HCT116 (cell line): ENCODE measurements around the gene CREB3L4. TPM values are rescaled to one million over a fixed set of nuclear protein-coding genes. Genes with fewer than 3 reads are reported as not detected.
"Not testable (repeated sequence)": the region's sequence is repeated elsewhere in the genome, so short reads cannot be mapped to it uniquely, and the experiment has no call there.

Experiments used
- ATAC-seq: fragments of 200-7000 bp; cut with Tn5 transposase; 2 replicates; pipeline ENCODE4 v1.9.1; 2020; ENCODE audit warnings: mild to moderate bottlenecking, moderate library complexity
- BruUV-seq: library from RNA; stranded (reverse); fragments of 400-500 nt; replicated peaks from 2 replicates; lab custom pipeline; 2021; lab: Mats Ljungman, UMichigan
- CTCF ChIA-PET: fragments of 300-600 bp; sonication (Branson Sonifier 250); formaldehyde crosslinking; loops from one replicate; lab custom pipeline; 2021; ENCODE audit warnings: antibody characterized with exemption; lab: Charles Lee
- POLR2A ChIA-PET: fragments of 300-600, 350-600 bp; sonication (Branson Sonifier 250); formaldehyde crosslinking; loops from one replicate; lab custom pipeline; 2021; ENCODE audit warnings: antibody characterized with exemption; lab: Charles Lee
- RAD21 ChIA-PET, 2 experiments: fragments of 300-600 bp; sonication (Branson Sonifier 250); formaldehyde crosslinking; loops; one replicate each; lab custom pipeline; 2023; ENCODE audit warnings: low total read pairs in 2 of 2; ENCODE audit not compliant: uncharacterized antibody in 2 of 2, unreplicated experiment in 2 of 2, low non-redundant PET in 1 of 2; lab: Charles Lee
- DNase-seq: peaks from one replicate; pipeline ENCODE4 v3.0.0-alpha.2; 2010; ENCODE audit warnings: low read depth, low spot score
- H2AFZ ChIP-seq: fragments of 200-600 bp; shearing (Covaris generic), sonication (generic); 2 replicates; pipeline ENCODE4 v1.6.1; 2017; ENCODE audit warnings: low read depth, mixed run types, mixed read lengths, antibody characterized with exemption, low read length; ENCODE audit not compliant: poor library complexity, severe bottlenecking
- H3K27ac ChIP-seq: 2 replicates; pipeline ENCODE4 v1.5.1; 2012; ENCODE audit warnings: low read depth, low read length
- H3K27me3 ChIP-seq: fragments of 200-600 bp; sonication (generic); 2 replicates; pipeline ENCODE4 v1.6.1; 2016; ENCODE audit warnings: mixed run types, low read length, mixed read lengths; ENCODE audit not compliant: insufficient read depth
- H3K36me3 ChIP-seq, 2 experiments: fragments of 200-500 bp in 1 of 2; fragments of 200-600 bp in 1 of 2; sonication (Bioruptor generic) in 1 of 2; sonication (generic) in 1 of 2; 2 replicates each; pipeline versions ENCODE4 v1.5.1 to v1.6.1; 2014 to 2016; ENCODE audit warnings: low read length in 2 of 2, inconsistent platforms in 1 of 2, mixed read lengths in 1 of 2, mixed run types in 1 of 2; ENCODE audit not compliant: insufficient read depth in 2 of 2, control insufficient read depth in 1 of 2
- H3K4me1 ChIP-seq, 2 experiments: fragments of 200-600 bp in 1 of 2; sonication (generic) in 1 of 2; 2 replicates each; pipeline versions ENCODE4 v1.5.1 to v1.6.1; 2012 to 2017; ENCODE audit warnings: low read length in 2 of 2, inconsistent platforms in 1 of 2, mild to moderate bottlenecking in 1 of 2, mixed read lengths in 1 of 2, mixed run types in 1 of 2, moderate library complexity in 1 of 2; ENCODE audit not compliant: insufficient read depth in 2 of 2, control insufficient read depth in 1 of 2
- H3K4me2 ChIP-seq: fragments of 200-600 bp; sonication (generic); 2 replicates; pipeline ENCODE4 v1.6.1; 2017; ENCODE audit warnings: mixed run types, low read length, mixed read lengths
- H3K4me3 ChIP-seq, 2 experiments: fragments of 200-600 bp in 1 of 2; sonication (generic) in 1 of 2; replicated peaks in 1 of 2; 2 replicates each; pipeline ENCODE4 v1.5.1; 2011 to 2016; ENCODE audit warnings: low read length in 2 of 2, control low read depth in 1 of 2, low read depth in 1 of 2, mild to moderate bottlenecking in 1 of 2, mixed read lengths in 1 of 2, mixed run types in 1 of 2
- H3K79me2 ChIP-seq: fragments of 200-600 bp; sonication (generic); 2 replicates; pipeline ENCODE4 v1.6.1; 2017; ENCODE audit warnings: mild to moderate bottlenecking, mixed run types, low read length, moderate library complexity, mixed read lengths; ENCODE audit not compliant: insufficient read depth
- H3K9ac ChIP-seq: fragments of 200-600 bp; sonication (generic); 2 replicates; pipeline ENCODE4 v1.6.1; 2016; ENCODE audit warnings: low read length, mixed read lengths
- H3K9me2 ChIP-seq: fragments of 200-600 bp; sonication (generic), shearing (Covaris generic); 2 replicates; pipeline ENCODE4 v1.6.1; 2017; ENCODE audit warnings: mixed run types, mild to moderate bottlenecking, moderate library complexity; ENCODE audit not compliant: insufficient read depth
- H3K9me3 ChIP-seq, 2 experiments: fragments of 200-500 bp in 1 of 2; fragments of 200-600 bp in 1 of 2; sonication (Bioruptor generic) in 1 of 2; sonication (generic) in 1 of 2; 2 replicates each; pipeline ENCODE4 v1.6.1; 2014 to 2017; ENCODE audit warnings: low read length in 2 of 2, mixed read lengths in 2 of 2, inconsistent platforms in 1 of 2, low read depth in 1 of 2, mild to moderate bottlenecking in 1 of 2, mixed run types in 1 of 2, moderate library complexity in 1 of 2; ENCODE audit not compliant: control insufficient read depth in 1 of 2, insufficient read depth in 1 of 2
- H4K20me1 ChIP-seq: fragments of 200-600 bp; sonication (generic), shearing (Covaris generic); 2 replicates; pipeline ENCODE4 v1.6.1; 2017; ENCODE audit warnings: mixed run types, mild to moderate bottlenecking, moderate library complexity; ENCODE audit not compliant: insufficient read depth
- CBX3 ChIP-seq: IDR thresholded peaks from 2 replicates; pipeline ENCODE4 v1.6.1; 2012; ENCODE audit warnings: low read depth
- CEBPB ChIP-seq: IDR thresholded peaks from 2 replicates; pipeline ENCODE4 v1.6.1; 2012; ENCODE audit warnings: low read depth
- CTCF ChIP-seq, 3 experiments: fragments of 200-600 bp in 1 of 3; sonication (generic) in 1 of 3; IDR thresholded peaks in 2 of 3; conservative IDR thresholded peaks in 1 of 3; 2 replicates each; pipeline ENCODE4 v1.5.1; 2012 to 2017; ENCODE audit warnings: low read depth in 2 of 3, low read length in 2 of 3, antibody characterized with exemption in 1 of 3, borderline replicate concordance in 1 of 3, control low read depth in 1 of 3, mild to moderate bottlenecking in 1 of 3, mixed read lengths in 1 of 3, mixed run types in 1 of 3, moderate library complexity in 1 of 3; ENCODE audit not compliant: insufficient read depth in 1 of 3
- ELF1 ChIP-seq: IDR thresholded peaks from 2 replicates; pipeline ENCODE4 v1.6.1; 2012; ENCODE audit warnings: low read depth, borderline replicate concordance
- JUND ChIP-seq: IDR thresholded peaks from 2 replicates; pipeline ENCODE4 v1.6.1; 2012
- POLR2A ChIP-seq: IDR thresholded peaks from 2 replicates; pipeline ENCODE4 v1.7.0; 2011; ENCODE audit warnings: borderline replicate concordance; ENCODE audit not compliant: insufficient read depth, insufficient read length; ENCODE audit errors: extremely low read depth
- POLR2AphosphoS5 ChIP-seq: IDR thresholded peaks from 2 replicates; pipeline ENCODE4 v1.6.1; 2011; ENCODE audit warnings: mild to moderate bottlenecking, low read depth, low read length, moderate library complexity
- RAD21 ChIP-seq: IDR thresholded peaks from 2 replicates; pipeline ENCODE4 v1.6.1; 2012; ENCODE audit warnings: low read depth, mild to moderate bottlenecking
- REST ChIP-seq: IDR thresholded peaks from 2 replicates; pipeline ENCODE4 v1.6.1; 2012; ENCODE audit warnings: low read depth
- SIN3A ChIP-seq: IDR thresholded peaks from 2 replicates; pipeline ENCODE4 v1.6.1; 2012; ENCODE audit warnings: low read depth
- SP1 ChIP-seq: IDR thresholded peaks from 2 replicates; pipeline ENCODE4 v1.6.1; 2012; ENCODE audit warnings: low read depth
- SRF ChIP-seq: IDR thresholded peaks from 2 replicates; pipeline ENCODE4 v1.6.1; 2012; ENCODE audit warnings: low read depth
- ZBTB33 ChIP-seq: IDR thresholded peaks from 2 replicates; pipeline ENCODE4 v1.6.1; 2011; ENCODE audit warnings: mild to moderate bottlenecking, low read length, moderate library complexity; ENCODE audit not compliant: insufficient replicate concordance; ENCODE audit errors: extremely low read depth
- ZFX ChIP-seq: fragments of 450-650 bp; IDR thresholded peaks from 2 replicates; pipeline ENCODE4 v1.6.1; 2017
- ZNF274 ChIP-seq: fragments of 200-500 bp; sonication (Bioruptor generic); IDR thresholded peaks from 2 replicates; pipeline ENCODE4 v1.6.1; 2014; ENCODE audit warnings: mild to moderate bottlenecking, low read depth, low read length, inconsistent platforms
- intact Hi-C: fragments of 100-400 bp; cut with micrococcal nuclease; formaldehyde crosslinking; loops from 2 replicates; pipeline ENCODE4 v1.10.0; 2022
- total RNA-seq: library from RNA; stranded (reverse); gene quantifications from one replicate; pipeline ENCODE4 v1.2.1, GENCODE V29; 2021; ENCODE audit not compliant: unreplicated experiment

The CREB3L4 gene
- total RNA-seq, 1 experiment from 2014 or later, result 15.3 TPM

- Histone ChIP-seq H3K9me2 (no peaks in the 10 kb centered on the region), H3K9ac (no peak overlapping the region), H4K20me1 (peaks cover 11% of the 10 kb centered on the region; the same call in 1 of the 2 replicates), H3K4me2 (no peak overlapping the region), H3K27ac (no peak overlapping the region), H3K4me1 (peaks cover 0 to 15% of the 10 kb centered on the region in 2 experiments; a peak in 3 of 4 replicates)
- BruUV-seq, result no TSS peak
- no peak for ATAC-seq
- no peak for TF ChIP-seq SRF
- TF ChIP-seq ELF1, result no peak
- no peak for TF ChIP-seq SIN3A
- TF ChIP-seq CBX3, result no peak
- no peak for TF ChIP-seq SP1
- TF ChIP-seq RAD21, result no peak
- no peak for TF ChIP-seq ZNF274
- no peak for TF ChIP-seq JUND
- TF ChIP-seq REST, result no peak
- no peak for TF ChIP-seq ZFX
- no peak for TF ChIP-seq CTCF (IDR thresholded peaks at IDR 0.05 in 2 of 3, conservative IDR thresholded peaks at IDR 0.05 in 1 of 3; ENCODE audit: borderline replicate concordance in 1 of 3, insufficient read depth in 1 of 3, low read depth in 2 of 3, low read length in 2 of 3)
- no peak for TF ChIP-seq POLR2AphosphoS5
- no peak for TF ChIP-seq CEBPB
- TF ChIP-seq ZBTB33, result no peak
- TF ChIP-seq POLR2A, result no peak
- TF ChIP-seq, all 23 proteins: peak for 0
- H3K4me3 ChIP-seq, result no peak overlapping the region
- H3K36me3 ChIP-seq, result peaks cover 15 to 31% of the 10 kb centered on the region in 2 experiments
- no peaks in the 10 kb centered on the region for H3K27me3 ChIP-seq
- ChIA-PET CTCF (no interaction called here), RAD21 (no interaction called here), POLR2A (interaction anchor here (1.0 kb wide), 1 partner anchor 29 kb away, joined by 3 read pairs; no protein-coding TSS in a partner anchor)
- peaks cover 23% of the 10 kb centered on the region for H3K79me2 ChIP-seq
- intact Hi-C loops, result no loop called here
- no peak overlapping the region for H2AFZ ChIP-seq
- no peak for DNase-seq
- H3K9me3 ChIP-seq, result no peaks in the 10 kb centered on the region
Measured at GRCh38 chr1:153995640-153996039, 27.9 kb downstream of the CREB3L4 start.

- H3K27me3 ChIP-seq, DNase-seq, H3K27ac ChIP-seq, RAD21 ChIA-PET, H3K9me2 ChIP-seq, H3K9ac ChIP-seq, H3K4me2 ChIP-seq, ATAC-seq, H3K9me3 ChIP-seq, intact Hi-C loops, CTCF ChIA-PET, H2AFZ ChIP-seq, BruUV-seq, H3K4me3 ChIP-seq: not testable (repeated sequence)
- Histone ChIP-seq H3K4me1 (peaks cover 5 to 22% of the 10 kb centered on the region in 2 experiments), H4K20me1 (peaks cover 11% of the 10 kb centered on the region; the same call in 1 of the 2 replicates), H3K36me3 (peaks cover 11 to 22% of the 10 kb centered on the region in 2 experiments), H3K79me2 (peaks cover 10% of the 10 kb centered on the region)
- POLR2A ChIA-PET, result interaction anchor here (0.7 kb wide), 1 partner anchor 10 kb away, joined by 3 read pairs; no protein-coding TSS in a partner anchor
Measured at GRCh38 chr1:153996882-153997281, 29.2 kb downstream of the CREB3L4 start.
